ENCODE results near the gene RAD51B.
A peak's percentile ranks its signal among the peaks of the same experiment; 100 is the strongest.

The RAD51B gene

DNA sequence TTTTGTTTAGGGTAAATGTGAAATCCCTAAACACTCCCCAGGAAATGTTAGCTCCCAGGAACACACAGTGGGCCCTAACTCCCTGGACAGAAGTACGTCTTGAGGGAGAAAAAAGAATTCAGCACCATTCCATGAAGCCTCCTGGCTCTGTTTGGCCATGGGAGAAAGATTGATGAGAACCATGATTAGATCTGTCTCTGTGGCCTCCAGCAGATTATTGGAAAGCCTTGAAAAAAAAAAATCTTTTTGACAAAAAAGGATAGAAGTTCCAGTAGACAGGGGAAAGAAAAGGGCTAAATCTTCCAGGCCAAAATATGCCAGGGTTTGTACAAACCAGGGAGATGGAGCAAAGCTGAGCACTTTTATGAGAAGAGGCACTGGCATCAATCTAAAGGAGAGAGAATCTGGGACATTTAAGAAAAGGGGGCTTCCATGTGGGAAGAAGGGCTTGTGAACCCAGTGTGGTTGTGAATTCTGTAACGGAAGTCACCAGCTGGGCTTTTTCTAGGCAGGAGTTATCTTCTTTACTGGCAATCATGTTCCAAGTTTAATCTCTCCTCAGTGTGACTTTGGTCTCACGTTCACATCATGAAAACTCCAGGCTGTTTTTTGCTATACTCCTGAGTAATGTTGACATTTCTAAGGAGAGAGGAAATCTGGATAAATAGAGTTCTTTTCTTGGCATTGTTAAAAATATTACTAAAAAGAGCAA, 426.7 kb downstream of the RAD51B start:
- TF ChIP-seq, protein P1, sequence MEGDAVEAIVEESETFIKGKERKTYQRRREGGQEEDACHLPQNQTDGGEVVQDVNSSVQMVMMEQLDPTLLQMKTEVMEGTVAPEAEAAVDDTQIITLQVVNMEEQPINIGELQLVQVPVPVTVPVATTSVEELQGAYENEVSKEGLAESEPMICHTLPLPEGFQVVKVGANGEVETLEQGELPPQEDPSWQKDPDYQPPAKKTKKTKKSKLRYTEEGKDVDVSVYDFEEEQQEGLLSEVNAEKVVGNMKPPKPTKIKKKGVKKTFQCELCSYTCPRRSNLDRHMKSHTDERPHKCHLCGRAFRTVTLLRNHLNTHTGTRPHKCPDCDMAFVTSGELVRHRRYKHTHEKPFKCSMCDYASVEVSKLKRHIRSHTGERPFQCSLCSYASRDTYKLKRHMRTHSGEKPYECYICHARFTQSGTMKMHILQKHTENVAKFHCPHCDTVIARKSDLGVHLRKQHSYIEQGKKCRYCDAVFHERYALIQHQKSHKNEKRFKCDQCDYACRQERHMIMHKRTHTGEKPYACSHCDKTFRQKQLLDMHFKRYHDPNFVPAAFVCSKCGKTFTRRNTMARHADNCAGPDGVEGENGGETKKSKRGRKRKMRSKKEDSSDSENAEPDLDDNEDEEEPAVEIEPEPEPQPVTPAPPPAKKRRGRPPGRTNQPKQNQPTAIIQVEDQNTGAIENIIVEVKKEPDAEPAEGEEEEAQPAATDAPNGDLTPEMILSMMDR (IDR thresholded peaks at IDR 0.05; ENCODE audit: extremely low read depth, missing control alignments), result no peak
- no peak for DNase-seq (ENCODE audit: low spot score)

DNA sequence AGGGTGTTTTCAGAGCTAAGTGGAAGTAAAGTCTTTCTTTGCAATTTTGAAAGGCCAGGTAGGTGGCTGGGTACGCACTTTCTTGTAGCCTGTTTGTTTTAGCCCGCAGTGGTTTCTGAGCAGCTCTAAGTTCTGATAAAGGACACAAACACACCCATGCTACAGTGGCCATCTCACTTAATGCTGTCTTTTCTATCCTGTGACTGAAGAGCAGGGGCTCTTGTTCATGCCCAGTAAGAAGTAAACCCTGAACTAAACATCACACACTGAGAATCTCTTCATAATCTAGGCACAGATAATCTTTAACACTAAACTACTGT, 427.2 kb downstream of the RAD51B start:
- DNase-seq (ENCODE audit: low spot score), result no peak
- TF ChIP-seq, protein P1 (IDR thresholded peaks at IDR 0.05; ENCODE audit: extremely low read depth, missing control alignments), result no peak

DNA sequence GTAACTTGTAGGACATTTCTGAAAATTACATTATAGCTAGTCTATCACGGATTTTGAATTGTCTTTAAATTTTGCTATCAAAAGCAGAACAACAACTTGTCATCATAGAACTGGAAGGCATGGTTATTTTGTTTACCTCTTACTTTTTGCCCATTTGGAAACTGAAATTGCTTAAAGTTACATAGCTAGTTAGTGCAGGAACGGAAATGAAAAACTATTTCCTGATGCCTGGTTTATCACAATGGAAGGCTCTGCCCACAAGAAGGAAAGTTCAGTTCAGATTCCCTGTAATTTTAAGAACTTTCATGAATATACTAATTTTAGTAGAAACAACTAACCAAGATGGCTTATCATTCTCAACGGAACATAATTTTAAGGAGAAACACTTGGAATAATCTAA, 427.7 kb downstream of the RAD51B start:
- TF ChIP-seq, protein P1 (IDR thresholded peaks at IDR 0.05; ENCODE audit: extremely low read depth, missing control alignments), result no peak
- DNase-seq (ENCODE audit: low spot score), result no peak

DNA sequence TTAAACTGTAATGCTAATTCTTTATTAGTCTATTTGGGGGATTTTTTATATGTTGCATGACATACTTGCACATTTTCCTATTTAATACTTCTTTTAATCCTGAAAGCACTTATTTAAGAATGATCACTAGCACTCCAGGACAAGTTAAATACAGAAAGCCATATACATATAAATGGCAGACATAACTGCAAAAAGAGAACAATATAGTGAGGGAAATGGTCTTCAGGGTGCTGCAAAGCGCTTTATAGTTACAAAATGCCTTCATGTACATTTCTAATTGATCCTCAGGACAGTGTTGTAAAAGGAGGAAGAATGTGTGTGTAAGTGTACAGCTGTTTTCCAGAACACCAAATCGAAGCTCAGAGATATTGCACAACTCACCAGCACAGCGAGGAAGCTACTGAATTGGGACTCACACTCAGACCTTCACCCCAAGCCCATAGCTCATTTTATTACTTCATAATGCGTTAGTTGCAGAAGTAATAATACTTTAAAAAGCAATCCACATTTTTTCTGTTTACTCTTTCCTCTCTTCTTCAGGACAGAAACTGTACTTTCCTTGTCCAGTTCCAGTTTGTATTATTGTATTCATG, 428.2 kb downstream of the RAD51B start:
- TF ChIP-seq, protein P1 (IDR thresholded peaks at IDR 0.05; ENCODE audit: extremely low read depth, missing control alignments), result no peak
- no peak for DNase-seq (ENCODE audit: low spot score)

DNA sequence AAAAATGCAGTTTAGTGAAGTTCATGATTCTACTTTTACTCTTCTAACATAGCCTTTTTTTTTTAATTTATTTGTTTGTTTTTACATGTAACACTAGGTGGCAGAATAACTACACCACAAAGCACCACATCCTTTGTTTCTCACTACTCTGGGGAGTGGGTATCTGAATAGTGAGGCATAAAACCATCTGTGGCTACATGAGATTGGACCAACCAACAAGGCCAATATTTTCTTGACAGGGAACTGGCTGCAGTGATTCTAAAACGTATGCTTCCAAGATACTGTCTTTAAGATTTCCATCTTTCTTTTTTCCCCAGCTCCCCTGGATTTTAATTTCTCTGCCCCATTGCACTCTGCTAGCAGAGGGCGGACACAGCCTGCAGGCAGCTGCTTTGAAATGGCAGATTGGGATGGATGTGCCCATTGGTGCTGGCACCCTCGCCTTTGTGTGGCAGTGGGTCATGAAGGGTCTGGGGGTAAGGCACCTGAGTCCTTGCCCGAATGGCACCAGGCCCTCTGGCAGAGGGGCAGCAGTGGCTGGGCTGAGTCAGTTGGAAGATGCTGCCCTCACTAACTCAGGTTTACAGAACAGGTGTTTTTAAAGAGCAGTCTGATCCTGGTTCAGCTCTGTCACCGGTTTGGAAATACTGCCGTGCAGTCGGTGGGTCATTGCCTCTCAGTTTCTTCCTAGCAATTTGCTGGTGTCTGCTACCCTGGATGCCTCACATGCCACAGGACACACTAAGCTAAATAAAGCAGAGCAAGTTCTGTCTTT, 429.1 kb downstream of the RAD51B start:
- DNase-seq (ENCODE audit: low spot score), result peak; percentile 45
- TF ChIP-seq, protein P1 (IDR thresholded peaks at IDR 0.05; ENCODE audit: extremely low read depth, missing control alignments), result peak; percentile 30

DNA sequence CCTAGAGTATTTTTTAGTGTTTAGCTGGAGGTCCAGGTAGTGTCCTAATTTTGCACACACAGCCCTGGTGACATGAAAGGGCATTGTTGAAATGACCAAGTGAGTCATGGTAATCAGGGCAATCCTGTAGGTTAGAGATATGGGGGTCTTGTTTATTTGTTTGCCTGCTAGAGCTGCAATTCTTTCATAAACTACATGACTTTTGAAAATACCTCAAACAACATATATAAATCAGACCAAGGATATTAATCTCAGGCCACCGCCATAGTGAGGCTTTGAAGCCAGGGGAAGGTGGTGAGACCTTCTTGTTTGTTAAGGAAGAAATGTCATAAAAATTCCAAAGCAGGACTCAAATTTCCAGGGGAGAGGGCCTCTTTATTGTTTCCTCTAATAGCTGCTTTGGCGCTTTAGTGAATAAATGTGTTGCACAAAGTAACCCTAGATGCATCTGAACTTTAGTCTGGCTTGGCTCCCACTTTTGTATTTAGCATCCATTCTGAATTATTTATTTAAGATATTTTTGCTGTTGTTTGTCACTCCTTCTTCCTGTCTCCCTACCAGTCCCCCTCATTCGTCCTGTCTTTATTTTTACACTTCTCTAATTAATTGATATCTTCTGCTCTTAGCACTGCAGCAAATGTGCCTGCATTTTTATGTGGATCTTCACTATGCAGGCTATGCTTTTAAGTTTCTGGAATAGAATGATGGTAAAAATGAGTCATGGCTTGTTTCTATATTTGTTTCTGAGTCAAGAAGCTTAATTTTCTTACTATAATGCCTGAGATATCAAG, 430.3 kb downstream of the RAD51B start:
- TF ChIP-seq, protein P1 (IDR thresholded peaks at IDR 0.05; ENCODE audit: extremely low read depth, missing control alignments), result no peak
- no peak for DNase-seq (ENCODE audit: low spot score)

Data from GM20000 (cell line).